HepG2 (cell line): Measurements from ENCODE around the gene PXT1. TPM values are rescaled to one million over a fixed set of nuclear protein-coding genes. Genes with fewer than 3 reads are reported as not detected.

Source experiments
- ADNP ChIP-seq: sonication (generic); formaldehyde crosslinking; IDR thresholded peaks from 2 replicates; pipeline ENCODE4 v1.4.0; 2020; ENCODE audit warnings: missing genetic modification reagents
- AKNA ChIP-seq: sonication (generic); formaldehyde crosslinking; IDR thresholded peaks from 2 replicates; pipeline ENCODE4 v1.4.0; 2020; ENCODE audit warnings: missing genetic modification reagents, borderline replicate concordance
- ARHGAP35 ChIP-seq: sonication (generic); formaldehyde crosslinking; IDR thresholded peaks from 2 replicates; pipeline ENCODE4 v1.9.0; 2022; ENCODE audit warnings: mild to moderate bottlenecking, inconsistent platforms, moderate library complexity, missing genetic modification reagents, borderline replicate concordance
- CHD4 ChIP-seq: fragments of 200-600 bp; sonication (generic); IDR thresholded peaks from 2 replicates; pipeline ENCODE4 v1.7.0; 2017; ENCODE audit warnings: mild to moderate bottlenecking, low read length, borderline replicate concordance
- CSRNP2 ChIP-seq: sonication (generic); formaldehyde crosslinking; conservative IDR thresholded peaks from 2 replicates; pipeline ENCODE4 v1.8.0; 2022; ENCODE audit warnings: low read depth, missing genetic modification reagents
- ETV5 ChIP-seq: IDR thresholded peaks from 2 replicates; pipeline ENCODE4 v1.6.1; 2018; ENCODE audit warnings: missing biosample characterization, missing genetic modification reagents, inconsistent platforms, borderline replicate concordance
- MYNN ChIP-seq: sonication (generic); formaldehyde crosslinking; IDR thresholded peaks from 2 replicates; pipeline ENCODE4 v1.4.0; 2020; ENCODE audit warnings: mild to moderate bottlenecking, low read depth, missing genetic modification reagents
- NFIB ChIP-seq: sonication (generic); formaldehyde crosslinking; IDR thresholded peaks from 2 replicates; pipeline ENCODE4 v1.9.0; 2021; ENCODE audit warnings: missing genetic modification reagents, mild to moderate bottlenecking, borderline replicate concordance
- RAD21 ChIP-seq: fragments of 450-650 bp; formaldehyde crosslinking; IDR thresholded peaks from 2 replicates; pipeline ENCODE4 v1.5.0; 2020; ENCODE audit warnings: mild to moderate bottlenecking
- RBFOX2 ChIP-seq: fragments of 200-400 bp; formaldehyde crosslinking; IDR thresholded peaks from 2 replicates; pipeline ENCODE4 v1.6.1; 2017; ENCODE audit warnings: low read depth, mild to moderate bottlenecking, low read length
- SMYD3 ChIP-seq: sonication (generic); formaldehyde crosslinking; IDR thresholded peaks from 2 replicates; pipeline ENCODE4 v1.8.1; 2023; ENCODE audit warnings: mild to moderate bottlenecking, missing genetic modification reagents
- THRA ChIP-seq: sonication (generic); formaldehyde crosslinking; IDR thresholded peaks from 2 replicates; pipeline ENCODE4 v1.4.0; 2020; ENCODE audit warnings: missing genetic modification reagents, borderline replicate concordance
- XBP1 ChIP-seq: sonication (generic); formaldehyde crosslinking; IDR thresholded peaks from 2 replicates; pipeline ENCODE4 v1.5.0; 2020; ENCODE audit warnings: missing genetic modification reagents
- ZC3H4 ChIP-seq: sonication (generic); formaldehyde crosslinking; IDR thresholded peaks from 2 replicates; pipeline ENCODE4 v1.4.0; 2020; ENCODE audit warnings: missing genetic modification reagents, borderline replicate concordance
- ZNF138 ChIP-seq: sonication (generic); formaldehyde crosslinking; IDR thresholded peaks from 2 replicates; pipeline ENCODE4 v1.5.0; 2020; ENCODE audit warnings: mild to moderate bottlenecking, low read depth, missing genetic modification reagents
- ZNF33B ChIP-seq: sonication (generic); formaldehyde crosslinking; IDR thresholded peaks from 2 replicates; pipeline ENCODE4 v1.5.1; 2020; ENCODE audit warnings: mild to moderate bottlenecking, missing genetic modification reagents
- ZNF576 ChIP-seq: sonication (generic); formaldehyde crosslinking; IDR thresholded peaks from 2 replicates; pipeline ENCODE4 v1.4.0; 2020; ENCODE audit warnings: mild to moderate bottlenecking, missing genetic modification reagents
- ZNF605 ChIP-seq: sonication (generic); formaldehyde crosslinking; IDR thresholded peaks from 2 replicates; pipeline ENCODE4 v1.8.0; 2022; ENCODE audit warnings: mild to moderate bottlenecking, missing genetic modification reagents
- polyA plus RNA-seq, 8 experiments: library from polyadenylated mRNA; depleted of rRNA in 3 of 8; stranded (reverse) in 7 of 8; unstranded in 1 of 8; fragments of >200 nt; fragmentation: Illumina TruSeq in 4 of 8; extraction: Trizol in 4 of 8; gene quantifications; 2 replicates each; pipeline versions ENCODE4 v1.2.1 to v1.2.3, GENCODE V29; 2011 to 2016; ENCODE audit warnings: low read depth in 4 of 8, missing spikeins in 1 of 8, mixed read lengths in 1 of 8; ENCODE audit not compliant: insufficient read depth in 1 of 8
- total RNA-seq, 5 experiments: library from RNA; depleted of rRNA; stranded (reverse); fragments of >200 nt; fragmentation: Illumina TruSeq; extraction: Trizol; gene quantifications; 2 replicates each; pipeline ENCODE4 v1.2.3, GENCODE V29; 2016; ENCODE audit warnings: low read depth in 1 of 5

The PXT1 gene
- total and polyA plus RNA-seq, 2 of the 13 experiments (the other 11 are each of a cell fraction or from before 2014, with no cell fraction given): 0.04 TPM; not detected in 1

- TF ChIP-seq ZC3H4 (CRISPR knock-in tag): no peak
- TF ChIP-seq NFIB (CRISPR knock-in tag): no peak
- peak; percentile 65 for TF ChIP-seq RAD21 (CRISPR knock-in tag)
- TF ChIP-seq CSRNP2 (CRISPR knock-in tag): no peak
- TF ChIP-seq ZNF33B: no peak
- TF ChIP-seq ZNF576 (CRISPR knock-in tag): no peak
- TF ChIP-seq ARHGAP35: no peak
- TF ChIP-seq SMYD3 (CRISPR knock-in tag): no peak
- TF ChIP-seq ZNF138 (CRISPR knock-in tag): no peak
- TF ChIP-seq ADNP (CRISPR knock-in tag): peak; percentile 70; the same call in 1 of the 2 replicates
- no peak for TF ChIP-seq MYNN (CRISPR knock-in tag)
- TF ChIP-seq XBP1 (CRISPR knock-in tag): no peak
- peak; percentile 59; the same call in 1 of the 2 replicates for TF ChIP-seq THRA
- no peak for TF ChIP-seq RBFOX2
- TF ChIP-seq ETV5 (CRISPR knock-in tag): no peak
- peak; percentile 88; the same call in 1 of the 2 replicates for TF ChIP-seq ZNF605 (CRISPR knock-in tag)
- no peak for TF ChIP-seq CHD4
- TF ChIP-seq AKNA (CRISPR knock-in tag): no peak
These were observed 101.8 kb downstream of the PXT1 start (continued) for GRCh38 chr6:36340618-36341454.
